ENCODE results near the gene PHF13.

DNA sequence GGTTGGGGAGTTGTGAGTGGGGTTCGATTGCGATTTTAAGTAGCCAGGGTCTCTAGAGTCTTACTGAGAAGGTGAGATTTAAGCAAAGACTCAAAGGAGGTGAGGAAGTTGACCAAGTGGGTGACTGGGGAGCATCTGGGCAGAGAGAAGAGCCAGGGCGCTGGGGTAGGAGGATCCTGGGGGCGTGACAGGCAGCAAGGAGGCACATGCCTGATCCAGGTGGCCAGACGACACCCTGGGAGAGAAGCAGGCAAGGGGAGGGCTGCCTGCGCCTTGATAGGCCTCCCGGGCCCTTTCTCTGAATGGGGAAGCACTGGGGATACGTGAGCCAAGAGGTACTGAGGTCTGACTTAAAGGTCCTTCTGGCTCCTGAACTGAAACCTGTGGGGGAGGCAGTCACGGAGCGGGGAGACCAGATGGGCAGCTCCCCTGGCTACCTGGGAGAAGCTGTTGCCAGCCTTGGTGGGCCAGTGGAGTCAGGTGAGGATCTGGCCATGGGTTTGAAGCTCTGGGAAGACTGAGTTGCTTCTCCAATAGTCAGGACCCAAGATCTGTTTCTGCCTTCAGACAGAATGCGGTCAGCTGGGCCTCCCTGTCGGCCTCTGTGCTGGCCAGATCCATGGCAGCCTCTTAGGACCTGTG lies 28.3 kb upstream of the PHF13 start:
- TF ChIP-seq, protein P1, sequence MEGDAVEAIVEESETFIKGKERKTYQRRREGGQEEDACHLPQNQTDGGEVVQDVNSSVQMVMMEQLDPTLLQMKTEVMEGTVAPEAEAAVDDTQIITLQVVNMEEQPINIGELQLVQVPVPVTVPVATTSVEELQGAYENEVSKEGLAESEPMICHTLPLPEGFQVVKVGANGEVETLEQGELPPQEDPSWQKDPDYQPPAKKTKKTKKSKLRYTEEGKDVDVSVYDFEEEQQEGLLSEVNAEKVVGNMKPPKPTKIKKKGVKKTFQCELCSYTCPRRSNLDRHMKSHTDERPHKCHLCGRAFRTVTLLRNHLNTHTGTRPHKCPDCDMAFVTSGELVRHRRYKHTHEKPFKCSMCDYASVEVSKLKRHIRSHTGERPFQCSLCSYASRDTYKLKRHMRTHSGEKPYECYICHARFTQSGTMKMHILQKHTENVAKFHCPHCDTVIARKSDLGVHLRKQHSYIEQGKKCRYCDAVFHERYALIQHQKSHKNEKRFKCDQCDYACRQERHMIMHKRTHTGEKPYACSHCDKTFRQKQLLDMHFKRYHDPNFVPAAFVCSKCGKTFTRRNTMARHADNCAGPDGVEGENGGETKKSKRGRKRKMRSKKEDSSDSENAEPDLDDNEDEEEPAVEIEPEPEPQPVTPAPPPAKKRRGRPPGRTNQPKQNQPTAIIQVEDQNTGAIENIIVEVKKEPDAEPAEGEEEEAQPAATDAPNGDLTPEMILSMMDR (conservative IDR thresholded peaks at IDR 0.05), result no peak
- TF ChIP-seq EZH2 (IDR thresholded peaks at IDR 0.05; ENCODE audit: low read depth), result no peak
